HepG2 (cell line): ENCODE results near the gene TGM2. TPM values are rescaled to one million over a fixed set of nuclear protein-coding genes. Genes with fewer than 3 reads are reported as not detected.

ENCODE experiments used
- ATAC-seq: fragments of 200-7000 bp; cut with Tn5 transposase; 3 replicates; pipeline ENCODE4 v1.9.1; 2020; ENCODE audit warnings: mild to moderate bottlenecking, moderate library complexity
- BruUV-seq: library from RNA; stranded (reverse); fragments of 400-500 nt; replicated peaks from 2 replicates; lab custom pipeline; 2021; lab: Mats Ljungman, UMichigan
- CTCF ChIA-PET: fragments of 300-600 bp; formaldehyde crosslinking; extraction: SDS; loops from one replicate; lab custom pipeline; 2021; ENCODE audit warnings: low total read pairs, inconsistent platforms, low intra/inter-chr PET ratio; lab: Yijun Ruan, JAX
- POLR2A ChIA-PET: fragments of 350-600 bp; sonication (Branson Sonifier 250); formaldehyde crosslinking; loops from one replicate; lab custom pipeline; 2020; ENCODE audit warnings: antibody characterized with exemption, inconsistent platforms; lab: Yijun Ruan, JAX
- DNase-seq: peaks from one replicate; pipeline ENCODE4 v3.0.0-alpha.2; 2015; ENCODE audit warnings: low spot score
- FAIRE-seq: peaks from 3 replicates; lab custom pipeline; 2011; peaks lifted over from hg19 to GRCh38; lab: Jason Lieb, UNC
- H2AFZ ChIP-seq: one replicate; pipeline ENCODE4 v1.6.1; 2011; ENCODE audit warnings: low read length, inconsistent platforms
- H3K27ac ChIP-seq: fragments of 300-600 bp; 3 replicates; pipeline ENCODE4 v1.8.0; 2011; ENCODE audit warnings: mixed run types, mild to moderate bottlenecking, mixed read lengths, low read length, inconsistent platforms; ENCODE audit not compliant: insufficient read depth; ENCODE audit errors: extremely low read length
- H3K27me3 ChIP-seq, 2 experiments: fragments of 200-600 bp in 1 of 2; 2 replicates in 1 of 2; 3 replicates in 1 of 2; pipeline versions ENCODE4 v1.6.0 to v1.8.0; 2011; ENCODE audit warnings: low read length in 2 of 2, mild to moderate bottlenecking in 2 of 2, moderate library complexity in 2 of 2, inconsistent platforms in 1 of 2; ENCODE audit not compliant: insufficient read depth in 2 of 2, control insufficient read depth in 1 of 2
- H3K36me3 ChIP-seq, 2 experiments: fragments of 200-600 bp in 1 of 2; replicated peaks in 1 of 2; 2 replicates in 1 of 2; 3 replicates in 1 of 2; pipeline versions ENCODE4 v1.5.1 to v1.8.0; 2011; ENCODE audit warnings: low read length in 2 of 2, inconsistent platforms in 1 of 2; ENCODE audit not compliant: insufficient read depth in 2 of 2, control insufficient read depth in 1 of 2
- H3K4me1 ChIP-seq: 2 replicates; pipeline ENCODE4 v1.5.1; 2012; ENCODE audit warnings: low read length, inconsistent platforms; ENCODE audit not compliant: insufficient read depth
- H3K4me2 ChIP-seq: 2 replicates; pipeline ENCODE4 v1.6.0; 2011; ENCODE audit warnings: low read depth, low read length, inconsistent platforms
- H3K4me3 ChIP-seq, 3 experiments: fragments of 200-600 bp in 1 of 3; sonication (generic), shearing (Covaris generic) in 1 of 3; replicated peaks in 1 of 3; 2 replicates each; pipeline ENCODE4 v1.5.1; 2011 to 2016; ENCODE audit warnings: low read length in 3 of 3, inconsistent platforms in 2 of 3, low read depth in 2 of 3, mild to moderate bottlenecking in 2 of 3, control low read depth in 1 of 3, mixed read lengths in 1 of 3; ENCODE audit not compliant: insufficient read depth in 1 of 3
- H3K79me2 ChIP-seq: one replicate; pipeline ENCODE4 v1.6.1; 2011; ENCODE audit warnings: low read length, inconsistent platforms; ENCODE audit not compliant: insufficient read depth
- H3K9ac ChIP-seq: 2 replicates; pipeline ENCODE4 v1.6.0; 2011; ENCODE audit warnings: mild to moderate bottlenecking, low read depth, low read length, inconsistent platforms; ENCODE audit not compliant: insufficient read depth
- H3K9me3 ChIP-seq: 2 replicates; pipeline ENCODE4 v1.5.1; 2012; ENCODE audit warnings: mild to moderate bottlenecking, low read length
- H4K20me1 ChIP-seq: 2 replicates; pipeline ENCODE4 v1.6.0; 2011; ENCODE audit warnings: inconsistent platforms, mild to moderate bottlenecking, low read length, moderate library complexity; ENCODE audit not compliant: insufficient read depth
- FOXK2 ChIP-seq: fragments of 450-650 bp; IDR thresholded peaks from 2 replicates; pipeline ENCODE4 v1.6.1; 2016
- NFE2L2 ChIP-seq: fragments of 150-350 bp; IDR thresholded peaks from 2 replicates; pipeline ENCODE4 v1.6.1; 2014; ENCODE audit warnings: low read length
- THYN1 ChIP-seq: sonication (generic); formaldehyde crosslinking; IDR thresholded peaks from 2 replicates; pipeline ENCODE4 v1.8.1; 2023; ENCODE audit warnings: low read depth, mild to moderate bottlenecking, moderate library complexity, missing genetic modification reagents, borderline replicate concordance
- ZMYM2 ChIP-seq: sonication (generic); formaldehyde crosslinking; IDR thresholded peaks from 2 replicates; pipeline ENCODE4 v1.8.0; 2022; ENCODE audit warnings: mild to moderate bottlenecking, missing genetic modification reagents
- ZNF550 ChIP-seq: sonication (generic); formaldehyde crosslinking; IDR thresholded peaks from 2 replicates; pipeline ENCODE4 v1.4.0; 2020; ENCODE audit warnings: mild to moderate bottlenecking, missing genetic modification reagents, borderline replicate concordance
- ZSCAN20 ChIP-seq: sonication (generic); formaldehyde crosslinking; IDR thresholded peaks from 2 replicates; pipeline ENCODE4 v1.4.0; 2020; ENCODE audit warnings: missing genetic modification reagents, mild to moderate bottlenecking, borderline replicate concordance
- WGBS: methylation state at CpG from one replicate; pipeline ENCODE4 v1.1.6; 2017; ENCODE audit warnings: low lambda C conversion rate; 5-methylcytosine and 5-hydroxymethylcytosine counted together
- in situ Hi-C: cut with HindIII; loops from 2 replicates; pipeline ENCODE4 v1.10.0; 2017; ENCODE audit warnings: low pct_unique_long_range_greater_than_20kb; ENCODE audit not compliant: extremely low pct_ligation_motif_present
- intact Hi-C: fragments of 100-400 bp; cut with micrococcal nuclease; formaldehyde crosslinking; loops from one replicate; pipeline ENCODE4 v1.10.0; 2022; ENCODE audit not compliant: unreplicated experiment
- polyA plus RNA-seq, 8 experiments: library from polyadenylated mRNA; depleted of rRNA in 3 of 8; stranded (reverse) in 7 of 8; unstranded in 1 of 8; fragments of >200 nt; fragmentation: Illumina TruSeq in 4 of 8; extraction: Trizol in 4 of 8; gene quantifications; 2 replicates each; pipeline versions ENCODE4 v1.2.1 to v1.2.3, GENCODE V29; 2011 to 2016; ENCODE audit warnings: low read depth in 4 of 8, missing spikeins in 1 of 8, mixed read lengths in 1 of 8; ENCODE audit not compliant: insufficient read depth in 1 of 8
- total RNA-seq, 5 experiments: library from RNA; depleted of rRNA; stranded (reverse); fragments of >200 nt; fragmentation: Illumina TruSeq; extraction: Trizol; gene quantifications; 2 replicates each; pipeline ENCODE4 v1.2.3, GENCODE V29; 2016; ENCODE audit warnings: low read depth in 1 of 5
- TF ChIP-seq, protein P1 (sequence below): sonication (generic); formaldehyde crosslinking; IDR thresholded peaks from 2 replicates; pipeline ENCODE4 v1.9.0; 2022; ENCODE audit warnings: low read depth, missing genetic modification reagents
- TF ChIP-seq, protein P2 (sequence below): sonication (generic); formaldehyde crosslinking; IDR thresholded peaks from 2 replicates; pipeline ENCODE4 v1.5.0; 2020; ENCODE audit warnings: mild to moderate bottlenecking, missing genetic modification reagents

TGM2 gene
- total and polyA plus RNA-seq, 2 of the 13 experiments (the other 11 are each of a cell fraction or from before 2014, with no cell fraction given): 4.2 to 46.4 TPM

DNA sequence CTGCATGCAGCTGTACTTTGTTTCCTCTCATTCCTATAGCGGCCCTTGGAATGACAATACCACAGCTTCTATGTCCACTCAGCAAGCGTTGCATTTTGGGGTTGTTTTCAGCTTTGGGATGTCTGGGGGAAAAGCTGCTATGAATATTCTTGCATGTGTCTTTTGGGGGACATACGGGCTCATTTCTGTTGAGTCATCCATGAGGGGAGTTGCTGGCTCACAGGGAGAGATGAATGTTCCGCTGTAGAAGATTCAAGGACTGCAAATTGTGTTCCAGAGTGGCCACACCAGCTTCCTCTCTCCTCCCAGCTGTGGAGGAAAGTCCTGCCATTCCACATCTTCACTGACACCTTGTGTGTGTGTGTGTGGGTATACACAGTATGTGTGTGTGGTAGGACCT is 43.3 kb downstream of the TGM2 start:
- H2AFZ ChIP-seq: no peak overlapping the region
- H3K36me3 ChIP-seq: no peaks in the 10 kb centered on the region
- no peaks in the 10 kb centered on the region for H3K79me2 ChIP-seq
- no peak overlapping the region for H3K9ac ChIP-seq
- TF ChIP-seq ZMYM2 (CRISPR knock-in tag): no peak
- TF ChIP-seq NFE2L2: peak; percentile 60; the same call in 1 of the 2 replicates
- H4K20me1 ChIP-seq: no peaks in the 10 kb centered on the region
- no peaks in the 10 kb centered on the region for H3K9me3 ChIP-seq
- intact Hi-C loops: no loop called here
- no peaks in the 10 kb centered on the region for H3K27me3 ChIP-seq
- no peak overlapping the region for H3K27ac ChIP-seq
- no peak overlapping the region for H3K4me3 ChIP-seq
- FAIRE-seq (no peak), DNase-seq (no peak), ATAC-seq (no peak)
- 86% methylated on average over 4 of the region's 4 CpGs for WGBS
- POLR2A ChIA-PET: interaction anchor here (2.8 kb wide), 1 partner anchor 22 kb away, joined by 38 read pairs; no protein-coding TSS in a partner anchor
- peaks cover 42% of the 10 kb centered on the region for H3K4me1 ChIP-seq
- BruUV-seq: no TSS peak
- in situ Hi-C loops: no loop called here
- CTCF ChIA-PET: no interaction called here
- H3K4me2 ChIP-seq: no peak overlapping the region

DNA sequence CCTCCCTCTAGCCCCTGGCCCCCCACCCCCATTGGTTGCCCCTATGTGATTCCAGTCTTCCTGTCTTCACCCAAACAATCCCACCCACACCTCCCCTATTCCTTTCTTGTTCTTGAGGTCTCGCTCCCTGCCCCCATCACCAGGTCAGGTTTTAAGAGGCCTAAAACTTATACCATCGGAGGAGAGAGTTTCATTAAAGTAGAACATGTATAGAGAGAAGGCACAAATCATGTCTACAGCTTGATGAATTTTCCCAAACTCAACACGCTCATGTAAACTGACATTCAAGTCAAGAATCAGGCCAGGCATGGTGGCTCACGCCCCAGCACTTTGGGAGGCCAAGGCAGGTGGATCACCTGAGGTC is 44.5 kb downstream of the TGM2 start:
- no peak overlapping the region for H3K27ac ChIP-seq
- H3K9ac ChIP-seq: no peak overlapping the region
- H3K27me3 ChIP-seq: no peaks in the 10 kb centered on the region
- H3K9me3 ChIP-seq: no peaks in the 10 kb centered on the region
- H3K4me1 ChIP-seq: peaks cover 31% of the 10 kb centered on the region
- FAIRE-seq (no peak), DNase-seq (no peak), ATAC-seq (no peak)
- in situ Hi-C loops (no loop called here), intact Hi-C loops (no loop called here)
- no peak overlapping the region for H3K4me3 ChIP-seq
- no peaks in the 10 kb centered on the region for H3K36me3 ChIP-seq
- CTCF ChIA-PET: no interaction called here
- 95% methylated on average over 4 of the region's 4 CpGs for WGBS
- TF ChIP-seq, protein P1, sequence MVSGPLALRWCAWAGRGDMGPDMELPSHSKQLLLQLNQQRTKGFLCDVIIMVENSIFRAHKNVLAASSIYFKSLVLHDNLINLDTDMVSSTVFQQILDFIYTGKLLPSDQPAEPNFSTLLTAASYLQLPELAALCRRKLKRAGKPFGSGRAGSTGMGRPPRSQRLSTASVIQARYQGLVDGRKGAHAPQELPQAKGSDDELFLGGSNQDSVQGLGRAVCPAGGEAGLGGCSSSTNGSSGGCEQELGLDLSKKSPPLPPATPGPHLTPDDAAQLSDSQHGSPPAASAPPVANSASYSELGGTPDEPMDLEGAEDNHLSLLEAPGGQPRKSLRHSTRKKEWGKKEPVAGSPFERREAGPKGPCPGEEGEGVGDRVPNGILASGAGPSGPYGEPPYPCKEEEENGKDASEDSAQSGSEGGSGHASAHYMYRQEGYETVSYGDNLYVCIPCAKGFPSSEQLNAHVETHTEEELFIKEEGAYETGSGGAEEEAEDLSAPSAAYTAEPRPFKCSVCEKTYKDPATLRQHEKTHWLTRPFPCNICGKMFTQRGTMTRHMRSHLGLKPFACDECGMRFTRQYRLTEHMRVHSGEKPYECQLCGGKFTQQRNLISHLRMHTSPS (CRISPR knock-in tag): no peak
- TF ChIP-seq THYN1 (CRISPR knock-in tag): no peak
- TF ChIP-seq FOXK2: no peak
- TF ChIP-seq ZNF550 (CRISPR knock-in tag): no peak
- TF ChIP-seq, protein P2, sequence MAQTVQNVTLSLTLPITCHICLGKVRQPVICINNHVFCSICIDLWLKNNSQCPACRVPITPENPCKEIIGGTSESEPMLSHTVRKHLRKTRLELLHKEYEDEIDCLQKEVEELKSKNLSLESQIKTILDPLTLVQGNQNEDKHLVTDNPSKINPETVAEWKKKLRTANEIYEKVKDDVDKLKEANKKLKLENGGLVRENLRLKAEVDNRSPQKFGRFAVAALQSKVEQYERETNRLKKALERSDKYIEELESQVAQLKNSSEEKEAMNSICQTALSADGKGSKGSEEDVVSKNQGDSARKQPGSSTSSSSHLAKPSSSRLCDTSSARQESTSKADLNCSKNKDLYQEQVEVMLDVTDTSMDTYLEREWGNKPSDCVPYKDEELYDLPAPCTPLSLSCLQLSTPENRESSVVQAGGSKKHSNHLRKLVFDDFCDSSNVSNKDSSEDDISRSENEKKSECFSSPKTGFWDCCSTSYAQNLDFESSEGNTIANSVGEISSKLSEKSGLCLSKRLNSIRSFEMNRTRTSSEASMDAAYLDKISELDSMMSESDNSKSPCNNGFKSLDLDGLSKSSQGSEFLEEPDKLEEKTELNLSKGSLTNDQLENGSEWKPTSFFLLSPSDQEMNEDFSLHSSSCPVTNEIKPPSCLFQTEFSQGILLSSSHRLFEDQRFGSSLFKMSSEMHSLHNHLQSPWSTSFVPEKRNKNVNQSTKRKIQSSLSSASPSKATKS: no peak
- no peak for TF ChIP-seq ZSCAN20 (CRISPR knock-in tag)
- H4K20me1 ChIP-seq: no peaks in the 10 kb centered on the region
- H3K79me2 ChIP-seq: no peaks in the 10 kb centered on the region
- H3K4me2 ChIP-seq: no peak overlapping the region
- H2AFZ ChIP-seq: no peak overlapping the region
- POLR2A ChIA-PET: no interaction called here
- no TSS peak for BruUV-seq
